Parathyroid adenoma (tissue), 2 donors: ENCODE measurements around the gene ELK3.

ENCODE experiments used
- H2AFZ ChIP-seq: fragments of 300-600 bp; sonication (generic); one replicate; pipeline ENCODE4 v1.7.0; 2017; ENCODE audit warnings: antibody characterized with exemption, mild to moderate bottlenecking
- H3K27ac ChIP-seq: fragments of 300-600 bp; sonication (generic); one replicate; pipeline ENCODE4 v1.7.0; 2017
- H3K27me3 ChIP-seq: fragments of 300-600 bp; sonication (generic); one replicate; pipeline ENCODE4 v1.7.0; 2017; ENCODE audit warnings: low read length; ENCODE audit not compliant: control insufficient read depth, insufficient read depth
- H3K36me3 ChIP-seq: fragments of 300-600 bp; sonication (generic); one replicate; pipeline ENCODE4 v1.7.0; 2017; ENCODE audit warnings: low read length; ENCODE audit not compliant: control insufficient read depth, insufficient read depth
- H3K4me1 ChIP-seq: fragments of 300-600 bp; sonication (generic); one replicate; pipeline ENCODE4 v1.7.0; 2017; ENCODE audit warnings: control low read depth
- H3K4me2 ChIP-seq: fragments of 300-600 bp; sonication (generic); one replicate; pipeline ENCODE4 v1.7.0; 2017; ENCODE audit warnings: low read length
- H3K4me3 ChIP-seq: fragments of 300-600 bp; sonication (generic); one replicate; pipeline ENCODE4 v1.7.0; 2017; ENCODE audit warnings: low read depth, low read length
- H3K79me2 ChIP-seq: fragments of 300-600 bp; sonication (generic); one replicate; pipeline ENCODE4 v1.7.0; 2017; ENCODE audit warnings: control low read depth
- H3K9ac ChIP-seq: fragments of 300-600 bp; sonication (generic); one replicate; pipeline ENCODE4 v1.7.0; 2017; ENCODE audit warnings: mild to moderate bottlenecking
- H3K9me3 ChIP-seq: fragments of 300-600 bp; sonication (generic); one replicate; pipeline ENCODE4 v1.7.0; 2017; ENCODE audit warnings: low read length; ENCODE audit not compliant: control insufficient read depth
- CTCF ChIP-seq: fragments of 300-600 bp; sonication (generic); IDR thresholded peaks from one replicate; pipeline ENCODE4 v1.7.0; 2017; ENCODE audit warnings: antibody characterized with exemption, mild to moderate bottlenecking
- donor health status: primary hyperparathyroidism.

ELK3 gene

DNA sequence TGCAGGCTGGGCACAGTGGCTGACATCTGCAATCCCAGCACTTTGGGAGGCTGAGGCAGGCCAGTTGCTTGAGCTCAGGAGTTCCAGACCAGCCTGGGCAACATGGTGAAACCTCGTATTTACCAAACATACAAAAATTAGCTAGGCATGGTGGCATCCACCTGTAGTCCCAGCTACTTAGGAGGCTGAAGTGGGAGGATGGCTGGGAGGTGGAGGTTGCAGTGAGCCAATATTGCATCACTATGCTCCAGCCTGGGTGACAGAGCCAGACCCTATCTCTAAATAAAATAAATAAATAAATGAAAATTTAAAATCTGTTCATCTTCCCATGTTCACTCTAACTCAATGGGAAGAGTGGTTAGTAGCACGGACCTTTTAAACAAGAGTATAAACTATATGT lies 71.2 kb downstream of the ELK3 start:
- Histone ChIP-seq H3K79me2 (no peaks in the 10 kb centered on the region), H3K4me1 (no peaks in the 10 kb centered on the region), H2AFZ (no peak overlapping the region), H3K9me3 (no peaks in the 10 kb centered on the region), H3K27ac (no peak overlapping the region), H3K36me3 (no peaks in the 10 kb centered on the region), H3K27me3 (no peaks in the 10 kb centered on the region), H3K4me3 (no peak overlapping the region), H3K9ac (no peak overlapping the region), H3K4me2 (no peak overlapping the region)
- no peak for TF ChIP-seq CTCF

GRCh38 chr12:96265836-96266235 lies 71.7 kb downstream of the ELK3 start:
- no peaks in the 10 kb centered on the region for H3K9me3 ChIP-seq
- H3K4me1 ChIP-seq = no peaks in the 10 kb centered on the region
- no peaks in the 10 kb centered on the region for H3K36me3 ChIP-seq
- no peak overlapping the region for H2AFZ ChIP-seq
- no peak overlapping the region for H3K27ac ChIP-seq
- H3K4me3 ChIP-seq = no peak overlapping the region
- no peaks in the 10 kb centered on the region for H3K79me2 ChIP-seq
- no peak overlapping the region for H3K4me2 ChIP-seq
- H3K9ac ChIP-seq = no peak overlapping the region
- no peak for TF ChIP-seq CTCF
- no peaks in the 10 kb centered on the region for H3K27me3 ChIP-seq

GRCh38 chr12:96266238-96266637 lies 72.1 kb downstream of the ELK3 start:
- no peak for TF ChIP-seq CTCF
- Histone ChIP-seq H3K36me3 (no peaks in the 10 kb centered on the region), H3K27ac (no peak overlapping the region), H2AFZ (no peak overlapping the region), H3K27me3 (no peaks in the 10 kb centered on the region), H3K9ac (no peak overlapping the region), H3K4me2 (no peak overlapping the region), H3K79me2 (no peaks in the 10 kb centered on the region), H3K4me1 (no peaks in the 10 kb centered on the region), H3K9me3 (no peaks in the 10 kb centered on the region), H3K4me3 (no peak overlapping the region)

- H3K9ac ChIP-seq = no peak overlapping the region
- no peaks in the 10 kb centered on the region for H3K9me3 ChIP-seq
- no peak overlapping the region for H3K4me3 ChIP-seq
- no peak for TF ChIP-seq CTCF
- no peaks in the 10 kb centered on the region for H3K4me1 ChIP-seq
- no peaks in the 10 kb centered on the region for H3K79me2 ChIP-seq
- H3K27ac ChIP-seq = no peak overlapping the region
- H3K36me3 ChIP-seq = no peaks in the 10 kb centered on the region
- H3K4me2 ChIP-seq = no peak overlapping the region
- no peaks in the 10 kb centered on the region for H3K27me3 ChIP-seq
- no peak overlapping the region for H2AFZ ChIP-seq
Measured at GRCh38 chr12:96271469-96272199, 77.5 kb downstream of the ELK3 start.

DNA sequence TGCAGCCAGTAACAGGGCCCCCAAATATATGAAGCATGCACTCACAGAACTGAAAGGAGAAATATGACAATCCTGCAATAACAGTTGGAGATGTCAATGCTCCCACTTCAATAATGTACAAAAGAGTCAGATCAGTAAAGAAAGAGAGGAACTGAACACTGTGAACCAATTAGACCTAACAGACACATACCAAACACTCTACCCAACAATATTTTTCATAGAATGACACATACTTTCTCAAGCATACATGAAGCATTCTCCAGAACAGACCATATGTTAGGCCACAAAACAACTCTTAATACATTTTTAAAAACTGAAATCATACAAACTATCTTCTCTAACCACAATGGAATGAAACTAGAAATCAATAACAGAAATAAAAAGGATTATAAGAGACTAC lies 80.2 kb downstream of the ELK3 start:
- H3K4me2 ChIP-seq = no peak overlapping the region
- H3K79me2 ChIP-seq = no peaks in the 10 kb centered on the region
- H3K27me3 ChIP-seq = no peaks in the 10 kb centered on the region
- no peak overlapping the region for H3K4me3 ChIP-seq
- no peaks in the 10 kb centered on the region for H3K4me1 ChIP-seq
- no peak overlapping the region for H2AFZ ChIP-seq
- no peaks in the 10 kb centered on the region for H3K36me3 ChIP-seq
- H3K9ac ChIP-seq = no peak overlapping the region
- no peak for TF ChIP-seq CTCF
- no peak overlapping the region for H3K27ac ChIP-seq
- no peaks in the 10 kb centered on the region for H3K9me3 ChIP-seq
